ENCODE results near the gene POU4F3. TPM values are rescaled to one million over a fixed set of nuclear protein-coding genes. Genes with fewer than 3 reads are reported as not detected.

Gene POU4F3
- total RNA-seq, 1 donor from 2014 or later, result 0.19 TPM

- Mint-ChIP-seq H3K9me3 (no peaks in the 10 kb centered on the region), H3K27me3 (peaks cover 100% of the 10 kb centered on the region), H3K27ac (no peak overlapping the region), H3K4me1 (ENCODE audit: unreplicated experiment) (peaks cover 5% of the 10 kb centered on the region), H3K36me3 (no peaks in the 10 kb centered on the region), H3K4me3 (peak overlapping the region; percentile 79)
- no peak for DNase-seq (ENCODE audit: extremely low spot score, unreplicated experiment)
- no peak for TF ChIP-seq CTCF (conservative IDR thresholded peaks at IDR 0.05)
Measured at GRCh38 chr5:146345240-146345577, 6.6 kb downstream of the POU4F3 start.

- DNase-seq (ENCODE audit: extremely low spot score, unreplicated experiment), result no peak
- Mint-ChIP-seq H3K4me3 (peak overlapping the region; percentile 79), H3K27ac (no peak overlapping the region)
Measured at GRCh38 chr5:146345578-146346366, 7.1 kb downstream of the POU4F3 start.

GRCh38 chr5:146357126-146357525 is 18.5 kb downstream of the POU4F3 start:
- no peaks in the 10 kb centered on the region for H3K9me3 Mint-ChIP-seq
- no peak overlapping the region for H3K4me3 Mint-ChIP-seq
- no peaks in the 10 kb centered on the region for H3K36me3 Mint-ChIP-seq
- H3K27me3 Mint-ChIP-seq, result peaks cover 54% of the 10 kb centered on the region
- no peaks in the 10 kb centered on the region for H3K4me1 Mint-ChIP-seq (ENCODE audit: unreplicated experiment)
- TF ChIP-seq CTCF (conservative IDR thresholded peaks at IDR 0.05), result no peak
- H3K27ac Mint-ChIP-seq, result no peak overlapping the region
- no peak for DNase-seq (ENCODE audit: extremely low spot score, unreplicated experiment)

More at GRCh38 chr5:146345578-146346366, 7.1 kb downstream of the POU4F3 start:
- Mint-ChIP-seq H3K4me1 (ENCODE audit: unreplicated experiment) (peaks cover 5% of the 10 kb centered on the region), H3K9me3 (no peaks in the 10 kb centered on the region), H3K27me3 (peaks cover 99% of the 10 kb centered on the region), H3K36me3 (no peaks in the 10 kb centered on the region)
- no peak for TF ChIP-seq CTCF (conservative IDR thresholded peaks at IDR 0.05)

GRCh38 chr5:146359836-146360235 is 21.2 kb downstream of the POU4F3 start:
- H3K27me3 Mint-ChIP-seq, result peaks cover 68% of the 10 kb centered on the region
- H3K4me1 Mint-ChIP-seq (ENCODE audit: unreplicated experiment), result no peaks in the 10 kb centered on the region
- H3K9me3 Mint-ChIP-seq, result no peaks in the 10 kb centered on the region
- no peak overlapping the region for H3K27ac Mint-ChIP-seq
- no peak for TF ChIP-seq CTCF (conservative IDR thresholded peaks at IDR 0.05)
- no peak for DNase-seq (ENCODE audit: extremely low spot score, unreplicated experiment)
- no peak overlapping the region for H3K4me3 Mint-ChIP-seq
- H3K36me3 Mint-ChIP-seq, result no peaks in the 10 kb centered on the region

GRCh38 chr5:146363161-146363874 is 24.7 kb downstream of the POU4F3 start:
- Mint-ChIP-seq H3K27ac (no peak overlapping the region), H3K4me1 (ENCODE audit: unreplicated experiment) (no peaks in the 10 kb centered on the region), H3K4me3 (no peak overlapping the region), H3K9me3 (no peaks in the 10 kb centered on the region), H3K36me3 (no peaks in the 10 kb centered on the region), H3K27me3 (peaks cover 79% of the 10 kb centered on the region)
- DNase-seq (ENCODE audit: extremely low spot score, unreplicated experiment), result no peak
- TF ChIP-seq CTCF (conservative IDR thresholded peaks at IDR 0.05), result no peak
